ENCODE results near the gene HEATR5A.
A peak's percentile ranks its signal among the peaks of the same experiment; 100 is the strongest.
"Not testable (repeated sequence)": the region's sequence is repeated elsewhere in the genome, so short reads cannot be mapped to it uniquely, and the experiment has no call there.

The HEATR5A gene

DNA sequence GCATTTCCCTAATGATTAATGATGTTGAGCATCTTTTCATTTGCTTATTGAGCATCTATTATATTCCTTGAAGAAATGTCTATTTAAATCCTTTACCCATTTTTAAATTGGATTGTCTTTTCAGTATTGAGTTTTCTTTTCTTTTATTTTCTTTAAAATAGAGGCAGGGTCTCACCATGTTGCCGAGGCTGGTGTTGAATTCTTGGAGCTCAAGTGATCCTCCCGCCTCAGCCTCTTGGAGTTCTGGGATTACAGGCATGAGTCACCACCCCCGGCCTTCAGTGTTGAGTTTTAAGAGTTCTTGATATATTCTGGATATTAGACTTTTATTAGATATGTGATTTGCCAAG lies 139.5 kb downstream of the HEATR5A start:
- no peak for DNase-seq

GRCh38 chr14:31280132-31280870 lies 140.0 kb downstream of the HEATR5A start:
- DNase-seq: no peak

DNA sequence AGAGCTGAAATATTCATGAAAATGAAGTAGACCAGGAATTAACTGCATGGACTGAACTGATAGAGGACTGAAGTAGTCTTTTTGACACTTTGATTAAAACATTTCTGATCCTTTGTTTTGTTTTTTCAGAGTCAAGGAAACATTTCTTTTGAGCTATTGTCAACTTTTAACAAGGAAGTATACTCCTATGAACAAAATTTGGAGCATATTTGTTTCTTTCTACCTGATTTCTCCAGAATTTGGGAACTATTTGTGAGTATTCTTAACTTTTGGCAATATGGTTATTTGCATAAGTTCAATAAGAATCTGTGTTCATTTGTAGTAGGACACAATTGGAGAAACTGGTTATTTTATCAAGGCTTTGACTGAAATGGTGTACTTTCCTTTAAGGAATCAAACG lies 141.5 kb downstream of the HEATR5A start:
- no peak for DNase-seq

DNA sequence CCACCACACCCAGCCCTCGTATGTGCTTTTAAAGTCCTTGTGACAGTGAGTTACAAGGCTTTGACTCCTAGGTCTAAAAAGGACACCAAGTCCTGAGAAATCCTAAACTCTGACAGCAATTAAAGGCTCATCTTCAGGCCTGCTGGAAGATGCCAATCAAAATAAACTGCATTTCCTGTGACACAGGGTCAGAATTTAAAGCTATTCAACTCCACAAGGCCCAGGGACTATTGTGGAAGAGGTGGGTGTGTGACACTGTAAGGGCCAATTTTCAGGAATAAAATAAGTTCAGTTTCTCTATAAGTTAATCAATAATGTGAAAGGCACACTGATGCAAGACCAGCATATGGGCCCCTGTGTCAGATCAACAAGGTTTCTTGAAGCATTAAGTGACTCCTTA lies 143.3 kb downstream of the HEATR5A start:
- no peak for DNase-seq

- DNase-seq: not testable (repeated sequence)
Observed at GRCh38 chr14:31276417-31276816, 143.9 kb downstream of the HEATR5A start.

DNA sequence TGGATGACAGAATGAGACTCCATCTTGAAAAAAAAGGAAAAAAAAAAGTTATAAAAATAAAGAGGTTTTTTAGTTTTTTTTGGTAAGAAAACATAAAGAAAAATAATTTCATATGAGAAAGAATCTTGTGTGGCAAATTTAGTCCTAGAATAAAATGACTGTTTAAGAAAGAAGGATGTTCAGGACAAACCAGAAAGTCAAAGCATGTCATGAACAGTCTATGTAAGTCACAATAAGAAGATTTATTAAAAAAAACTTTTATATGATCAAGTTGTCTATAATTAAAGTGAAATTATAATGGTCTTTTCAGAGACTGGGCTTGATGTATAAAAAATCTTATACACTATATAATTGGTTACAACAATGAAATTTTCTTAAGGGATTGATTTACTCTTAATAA lies 144.6 kb downstream of the HEATR5A start:
- no peak for DNase-seq

DNA sequence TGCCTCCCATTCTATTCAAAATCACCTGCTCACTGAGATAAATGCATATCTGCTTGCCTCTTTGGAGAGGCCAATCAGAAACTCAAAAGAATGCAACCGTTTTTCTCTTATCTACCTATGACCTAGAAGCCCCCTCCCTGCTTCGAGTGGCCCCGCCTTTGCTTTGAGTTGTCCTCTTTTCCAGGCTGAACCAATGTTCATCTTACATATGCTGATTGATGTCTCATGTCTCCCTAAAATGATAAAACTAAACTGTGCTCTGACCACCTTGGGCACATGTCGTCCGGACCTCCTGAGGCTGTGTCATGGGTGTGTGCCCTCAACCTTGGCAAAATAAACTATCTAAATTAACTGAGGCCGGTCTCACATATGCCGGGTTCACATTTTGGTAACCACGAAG lies 148.7 kb downstream of the HEATR5A start:
- DNase-seq: no peak

DNA sequence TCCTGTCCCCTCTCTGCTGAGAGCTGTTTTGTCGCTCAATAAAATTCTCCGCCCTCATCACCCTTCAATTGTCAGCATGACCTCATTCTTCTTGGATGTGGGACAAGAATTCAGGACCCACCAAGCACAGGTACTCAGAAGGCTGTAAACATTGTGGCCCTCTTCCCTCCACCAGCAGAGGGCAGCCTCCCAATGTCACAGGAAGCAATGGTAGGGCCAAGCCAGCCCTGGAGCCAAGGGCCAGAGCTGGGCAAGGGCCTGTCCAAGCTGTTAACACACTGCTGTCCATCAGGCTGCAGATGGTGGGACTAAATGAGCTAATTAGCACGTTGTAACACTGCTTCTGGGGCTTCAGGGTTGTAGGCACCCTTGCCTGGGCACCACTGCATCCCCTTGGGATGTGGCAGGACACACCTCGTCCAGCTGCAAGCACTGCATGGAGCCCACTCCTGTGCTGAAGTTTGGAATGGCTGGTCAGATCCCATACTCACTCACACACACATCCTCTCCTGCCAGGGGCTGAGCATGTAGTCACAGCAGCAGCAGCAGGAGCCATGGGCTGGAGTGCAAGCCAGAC lies 150.1 kb downstream of the HEATR5A start:
- peak; percentile 62 to 84 (median 72) for DNase-seq

- peak in 1 of 4 experiments; percentile 20 for DNase-seq
Observed at GRCh38 chr14:31269634-31270195, 150.6 kb downstream of the HEATR5A start.

- no peak for DNase-seq
Observed at GRCh38 chr14:31268216-31268615, 152.1 kb downstream of the HEATR5A start.

DNA sequence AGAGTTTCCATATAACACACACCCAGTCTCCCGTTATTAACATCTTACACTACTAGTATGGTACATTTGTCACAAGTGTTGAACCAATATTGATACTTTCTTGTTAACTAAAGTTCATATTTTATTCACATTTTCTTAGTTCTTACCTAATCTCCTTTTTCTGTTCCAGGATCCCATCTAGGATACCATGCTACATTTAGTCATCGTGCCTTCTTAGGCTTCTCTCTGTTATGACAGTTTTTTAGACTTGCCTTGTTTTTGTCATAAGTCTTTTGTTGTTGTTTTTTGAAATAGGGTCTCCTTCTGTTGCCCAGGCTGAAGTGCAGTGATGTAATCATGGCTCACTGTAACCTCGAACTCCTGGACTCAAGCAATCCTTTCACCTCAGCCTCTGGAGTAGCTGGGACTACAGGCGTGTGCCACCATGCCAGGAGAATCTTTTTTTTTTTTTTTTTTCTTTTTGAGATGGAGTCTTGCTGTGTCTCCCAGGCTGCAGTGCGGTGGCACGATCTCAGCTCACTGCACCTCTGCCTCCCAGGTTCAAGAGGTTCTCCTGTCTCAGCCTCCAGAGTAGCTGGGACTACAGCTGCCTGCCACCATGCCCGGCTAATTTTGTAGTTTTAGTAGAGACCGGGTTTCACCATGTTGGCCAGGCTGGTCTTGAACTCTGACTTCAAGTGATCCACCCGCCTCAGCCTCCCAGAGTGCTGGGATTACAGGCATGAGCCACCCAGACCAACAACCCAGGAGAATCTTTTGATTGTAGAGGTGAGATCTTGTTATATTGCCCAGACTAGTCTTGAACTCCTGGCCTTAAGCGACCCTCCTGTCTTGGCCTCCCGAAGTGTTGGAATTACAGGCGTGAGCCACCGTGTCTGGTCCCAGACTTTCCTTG lies 153.7 kb downstream of the HEATR5A start:
- DNase-seq: no peak

- no peak for DNase-seq
Observed at GRCh38 chr14:31265701-31266398, 154.5 kb downstream of the HEATR5A start.

DNA sequence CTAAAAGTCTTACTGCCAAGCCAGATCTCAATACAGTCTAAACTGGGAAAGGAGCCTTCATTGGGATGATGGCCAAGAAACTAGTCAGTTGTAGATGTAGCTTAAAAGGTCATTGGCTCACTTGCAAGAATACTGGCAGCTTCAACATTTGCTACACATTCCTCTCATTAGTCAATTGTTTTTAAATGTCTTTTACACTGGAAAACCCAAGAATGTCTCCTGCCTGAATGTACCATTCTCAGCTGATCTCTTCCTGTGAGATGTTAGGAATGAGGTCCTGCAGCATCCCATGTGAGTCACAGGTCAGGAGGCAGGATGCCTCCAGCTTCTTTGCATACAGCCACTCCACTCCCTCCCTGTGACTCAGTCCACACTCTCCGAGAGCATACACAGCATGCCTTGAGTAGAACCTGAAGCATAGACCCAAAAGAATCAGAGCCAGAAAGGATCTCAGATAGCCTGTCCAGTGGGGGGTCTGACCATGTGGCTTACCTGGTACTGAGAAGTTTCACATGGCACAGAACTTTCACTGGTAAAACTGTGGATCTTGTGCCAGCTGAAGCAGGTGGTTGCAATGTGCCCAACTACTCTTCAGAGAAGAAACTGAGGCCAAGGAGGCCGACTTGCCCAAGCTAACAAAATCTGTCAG lies 156.7 kb downstream of the HEATR5A start:
- peak; percentile 66 to 82 (median 74) for DNase-seq

DNA sequence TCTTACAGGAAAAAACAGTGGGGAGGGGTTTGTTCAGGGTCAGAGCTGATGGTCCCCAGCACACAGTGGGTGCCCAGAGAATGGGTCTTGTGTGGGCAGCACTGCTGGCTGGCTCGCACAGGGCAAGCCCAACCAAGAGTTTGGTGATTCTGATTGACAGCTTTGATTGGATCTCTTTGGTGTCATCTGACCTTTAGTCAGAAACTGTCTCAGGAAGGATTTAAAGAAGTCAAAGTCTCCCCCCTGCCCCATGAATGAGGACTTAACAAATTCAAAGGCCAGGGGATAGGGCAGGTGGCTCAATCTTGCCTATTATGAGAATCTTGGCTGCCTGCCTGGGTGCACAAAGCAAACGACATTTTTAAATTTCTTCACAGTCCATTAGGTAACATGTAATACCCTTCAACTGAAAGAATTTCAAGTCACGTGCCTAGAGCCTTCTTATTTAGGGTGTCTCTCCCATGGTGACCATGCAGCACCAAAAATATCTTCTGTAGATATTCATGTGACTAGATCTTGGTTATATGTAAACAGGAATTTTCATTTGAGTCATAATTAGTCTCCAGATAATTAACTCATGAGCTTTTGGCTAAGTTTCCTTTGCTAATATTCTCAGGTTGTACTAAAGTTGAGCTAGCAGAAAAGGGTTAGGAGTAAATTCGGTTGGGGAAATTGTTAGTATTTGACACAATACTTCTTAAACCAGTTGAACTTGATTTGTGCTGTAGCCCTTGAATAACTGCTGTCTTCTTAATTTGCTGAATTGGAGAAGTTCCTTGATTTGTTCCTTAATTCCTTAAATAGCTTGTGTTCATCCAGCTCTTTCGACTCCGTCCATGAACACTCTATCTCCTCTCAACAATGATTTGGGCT lies 158.3 kb downstream of the HEATR5A start:
- DNase-seq: peak; percentile 64 to 90 (median 75)

- no peak for DNase-seq
Observed at GRCh38 chr14:31261523-31261858, 158.9 kb downstream of the HEATR5A start.

DNA sequence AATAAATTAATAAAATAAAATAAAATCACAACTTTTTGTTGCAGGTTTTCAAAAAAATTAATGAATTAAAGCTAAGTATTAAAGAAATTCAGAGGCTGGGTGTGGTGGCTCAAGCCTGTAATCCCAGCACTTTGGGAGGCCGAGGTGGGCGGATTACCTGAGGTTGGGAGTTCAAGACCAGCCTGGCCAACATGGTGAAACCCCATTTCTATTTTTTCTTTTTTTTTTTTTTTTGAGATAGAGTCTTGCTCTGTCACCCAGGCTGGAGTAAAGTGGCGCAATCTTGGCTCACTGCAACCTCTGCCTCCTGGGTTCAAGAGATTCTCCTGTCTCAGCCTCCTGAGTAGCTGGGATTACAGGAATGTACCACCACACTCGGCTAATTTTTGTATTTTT lies 161.3 kb downstream of the HEATR5A start:
- DNase-seq: not testable (repeated sequence)

DNA sequence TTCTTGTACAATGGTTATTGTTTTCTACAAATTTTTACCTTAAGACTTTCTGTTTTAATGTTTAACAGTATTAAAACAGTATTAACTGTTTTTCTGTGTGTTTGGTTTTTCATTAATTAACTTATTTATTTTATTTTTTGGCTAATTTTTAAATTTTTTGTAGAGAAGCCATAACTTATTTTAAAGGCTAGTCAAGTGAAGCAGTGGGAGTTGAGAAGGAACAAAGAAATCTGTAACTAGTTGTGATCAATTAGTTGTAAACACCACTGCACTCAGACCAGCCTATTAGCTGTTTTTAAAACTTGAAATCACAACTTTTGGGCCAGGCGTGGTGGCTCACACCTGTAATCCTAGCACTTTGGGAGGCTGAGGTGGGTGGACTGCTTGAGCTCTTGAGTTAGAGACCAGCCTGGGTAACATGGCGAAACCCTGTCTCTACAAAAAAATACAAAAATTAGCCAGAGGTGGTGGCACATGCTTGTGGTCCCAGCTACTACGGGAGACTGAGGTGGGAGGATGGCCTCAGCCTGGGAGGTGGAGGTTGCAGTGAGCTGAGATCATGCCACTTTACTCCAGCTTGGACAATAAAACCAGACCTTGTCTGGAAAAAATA lies 161.8 kb downstream of the HEATR5A start:
- DNase-seq: no peak

DNA sequence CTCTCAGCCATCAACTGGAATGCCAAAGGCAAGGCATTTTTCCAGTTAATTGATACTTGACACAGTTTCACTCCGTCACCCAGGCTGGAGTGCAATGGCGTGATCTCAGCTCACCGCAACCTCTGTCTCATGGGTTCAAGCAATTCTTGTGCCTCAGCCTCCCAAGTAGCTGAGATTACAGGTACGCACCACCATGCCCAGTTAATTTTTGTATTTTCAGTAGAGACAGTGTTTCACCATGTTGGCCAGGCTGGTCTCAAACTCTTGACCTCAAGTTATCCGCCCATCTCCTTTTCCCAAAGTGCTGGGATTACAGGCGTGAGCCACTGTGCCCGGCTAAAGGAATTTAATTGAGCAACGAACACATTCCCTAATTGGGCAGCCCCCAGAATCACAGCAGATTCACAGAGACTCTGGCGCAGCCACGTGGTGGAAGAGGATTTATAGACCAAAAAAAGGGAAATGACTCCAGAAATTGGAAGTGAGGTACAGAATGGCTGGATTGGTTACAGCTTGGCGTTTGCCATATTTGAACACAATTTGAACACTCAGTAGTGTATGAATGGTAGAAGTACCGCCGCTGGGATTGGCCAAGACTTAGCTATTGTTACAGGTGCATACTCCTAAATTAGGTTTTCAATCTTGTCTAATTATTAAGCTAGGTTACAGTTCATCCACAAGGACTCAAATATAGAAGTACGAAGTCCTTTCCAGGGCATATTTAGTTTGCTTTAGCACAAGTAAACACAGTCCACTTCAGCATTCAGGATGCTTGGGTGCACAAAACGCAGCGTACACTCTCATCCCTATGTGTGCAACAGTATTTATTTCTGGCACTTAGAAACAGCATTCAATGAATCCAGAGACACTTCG lies 162.6 kb downstream of the HEATR5A start:
- not testable (repeated sequence) for DNase-seq

- DNase-seq: no peak
Observed at GRCh38 chr14:31257244-31257553, 163.2 kb downstream of the HEATR5A start.

Data from suppressor macrophage (primary cell).